KBM-7 (cell line): Measurements from ENCODE around the gene DLGAP3.

Experiments
- DNase-seq: peaks from one replicate; pipeline ENCODE4 v3.0.0-alpha.2; 2015
- in situ Hi-C: fragments of 300-500 bp; cut with MboI; formaldehyde crosslinking; loops from 2 replicates; pipeline ENCODE4 v1.14.3; 2020; ENCODE audit warnings: low sequenced_read_pairs, low pct_unique_long_range_greater_than_20kb, mixed read lengths

DLGAP3 gene

DNA sequence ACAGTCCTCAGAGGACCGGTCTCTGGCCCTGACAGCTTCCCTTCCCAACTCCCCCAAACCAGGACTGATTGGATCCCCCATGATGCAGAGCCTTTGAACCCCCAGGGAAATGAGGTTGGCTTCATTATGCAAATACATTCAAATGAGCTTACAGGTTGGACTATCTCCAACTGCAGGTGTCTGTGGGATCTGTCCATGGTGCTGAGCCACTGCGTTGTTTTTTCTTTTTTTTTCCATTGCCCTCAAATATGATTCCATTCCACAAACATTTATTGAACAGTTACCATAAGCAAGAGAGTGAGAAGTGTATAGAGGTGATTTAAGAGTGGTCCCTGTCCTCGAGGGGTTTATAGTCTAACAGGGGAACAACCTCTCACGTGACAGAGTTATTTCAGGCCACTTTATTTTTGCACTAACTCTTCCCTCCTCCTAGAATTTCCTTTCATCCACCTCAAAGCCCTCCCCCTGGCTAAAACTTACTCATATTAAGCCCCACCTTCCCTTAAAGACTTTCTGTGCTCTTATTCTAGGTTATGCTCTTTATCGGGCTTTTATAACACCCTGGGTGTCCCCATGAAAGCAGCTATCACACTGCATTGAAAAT, 21.9 kb downstream of the DLGAP3 start:
- DNase-seq: peak; percentile 17
- in situ Hi-C loops: no loop called here

DNA sequence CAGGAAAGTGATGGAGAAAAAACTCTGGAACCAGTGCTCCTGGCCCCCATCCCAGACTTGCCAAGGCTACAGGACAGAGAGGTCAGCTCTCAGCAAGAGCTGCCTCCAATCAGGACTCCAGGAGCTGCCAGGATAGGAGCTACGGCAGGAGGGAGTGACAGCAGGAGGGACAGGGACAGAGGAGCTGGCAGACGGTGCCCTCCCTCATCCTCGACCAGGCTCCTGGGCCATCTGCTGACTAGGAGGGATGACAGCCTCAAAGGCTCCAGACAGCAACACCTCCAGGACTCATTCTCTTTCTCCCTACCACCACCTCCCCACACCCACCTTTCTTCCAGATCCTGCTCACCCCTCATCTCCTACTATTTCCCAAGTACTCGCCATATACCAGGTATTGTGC, 22.7 kb downstream of the DLGAP3 start:
- in situ Hi-C loops: no loop called here
- DNase-seq: no peak

DNA sequence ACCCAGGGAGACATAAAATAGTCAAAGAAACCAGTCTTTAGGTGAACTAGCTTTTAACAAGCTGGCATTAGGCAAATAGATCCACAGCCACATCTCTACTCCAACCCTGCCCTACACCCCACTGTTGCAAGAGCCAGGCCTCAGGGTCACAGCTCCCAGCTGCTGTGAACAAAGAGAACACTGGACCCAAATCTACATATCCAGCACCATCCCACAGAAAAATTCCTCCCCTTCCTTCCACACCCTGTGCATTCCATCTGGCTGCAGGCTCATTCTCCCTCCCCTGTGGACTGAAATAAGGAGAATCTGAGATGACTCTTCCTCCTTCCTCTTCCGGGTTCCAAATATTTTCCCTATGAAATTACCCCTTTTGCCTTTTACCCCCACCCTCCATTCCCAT, 23.2 kb downstream of the DLGAP3 start:
- in situ Hi-C loops: no loop called here

DNA sequence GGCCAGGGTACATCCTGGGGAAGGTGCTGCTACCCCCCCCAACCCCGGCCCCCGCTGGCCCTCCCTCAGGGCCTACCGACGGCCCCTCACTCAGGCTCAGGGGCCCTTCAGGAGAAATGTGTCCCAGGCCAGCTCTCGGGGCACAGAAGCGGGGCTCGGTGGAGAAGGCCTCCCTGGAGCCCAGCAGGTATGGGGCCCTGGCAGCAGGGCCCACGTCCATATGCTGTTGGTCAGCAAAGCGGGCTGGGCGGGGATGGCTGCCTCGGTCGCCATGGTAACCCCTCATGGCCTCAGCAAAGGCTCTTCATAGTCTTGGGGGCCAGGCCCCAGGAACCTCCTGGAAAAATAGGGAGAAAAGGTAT, 24.4 kb downstream of the DLGAP3 start:
- in situ Hi-C loops: no loop called here
- DNase-seq: no peak

More for the DNA sequence above, 23.2 kb downstream of the DLGAP3 start:
- DNase-seq: no peak

DNA sequence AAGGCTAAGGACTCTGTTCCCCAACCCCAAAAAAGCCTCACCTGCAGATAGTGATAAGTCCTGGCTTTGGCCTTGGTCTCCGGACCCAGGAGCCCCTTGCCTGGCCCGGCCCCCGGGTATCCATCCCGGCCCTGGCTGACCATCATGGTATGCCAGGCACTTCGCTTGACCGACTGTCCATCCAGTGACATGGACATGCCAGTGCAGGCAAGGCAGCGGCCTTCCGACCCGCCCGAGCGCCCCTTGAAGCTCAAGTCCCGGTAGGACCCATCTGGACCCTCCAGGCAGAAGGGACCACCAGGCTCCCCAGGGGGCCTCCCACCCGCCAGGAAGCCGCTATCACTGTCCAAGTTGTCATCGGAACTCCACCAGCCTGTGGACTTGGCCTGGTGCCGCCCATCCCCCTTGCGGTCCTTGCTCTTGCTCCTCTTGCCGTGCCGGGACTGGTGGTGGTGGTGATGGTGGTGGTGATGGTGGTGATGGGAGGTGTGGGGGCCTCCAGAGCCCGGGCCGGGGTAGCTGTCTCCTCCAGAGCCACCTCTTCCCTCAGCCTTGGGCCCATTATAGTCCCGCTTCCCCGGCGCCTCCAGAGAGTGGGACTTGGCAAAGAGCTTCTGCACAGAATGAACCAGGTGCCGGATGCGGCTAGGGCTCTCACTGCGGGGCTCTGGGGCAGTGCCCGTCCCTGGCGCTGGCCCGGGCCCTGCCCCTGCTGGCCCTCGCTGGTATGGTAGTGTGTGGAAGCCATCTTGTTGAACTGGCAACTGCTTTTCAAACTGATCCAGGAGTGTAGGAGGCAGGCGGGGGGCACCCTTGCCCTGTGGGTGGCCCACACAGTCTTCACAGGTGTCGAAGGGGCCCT, 25.0 kb downstream of the DLGAP3 start:
- DNase-seq: no peak
- in situ Hi-C loops: no loop called here

DNA sequence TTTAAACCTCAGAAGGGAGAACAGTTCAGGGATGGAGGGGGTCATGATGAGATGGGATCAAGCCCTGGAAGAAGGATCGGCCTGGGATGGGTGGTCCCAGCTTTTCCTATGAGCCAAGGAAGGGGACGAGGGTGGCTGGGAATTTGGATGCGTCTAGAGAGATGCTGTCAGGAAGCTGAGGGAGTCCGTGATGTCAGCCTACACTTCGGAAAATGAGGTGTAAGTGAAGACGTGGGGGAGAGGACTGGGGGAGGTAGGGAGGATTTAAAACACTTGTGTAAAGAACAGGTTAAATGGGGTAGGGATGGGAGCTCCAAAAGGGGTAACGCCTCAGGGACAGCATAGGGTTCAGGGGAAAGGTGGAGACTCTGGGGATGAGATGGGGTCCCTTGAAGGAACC, 27.5 kb downstream of the DLGAP3 start:
- in situ Hi-C loops: no loop called here
- no peak for DNase-seq

DNA sequence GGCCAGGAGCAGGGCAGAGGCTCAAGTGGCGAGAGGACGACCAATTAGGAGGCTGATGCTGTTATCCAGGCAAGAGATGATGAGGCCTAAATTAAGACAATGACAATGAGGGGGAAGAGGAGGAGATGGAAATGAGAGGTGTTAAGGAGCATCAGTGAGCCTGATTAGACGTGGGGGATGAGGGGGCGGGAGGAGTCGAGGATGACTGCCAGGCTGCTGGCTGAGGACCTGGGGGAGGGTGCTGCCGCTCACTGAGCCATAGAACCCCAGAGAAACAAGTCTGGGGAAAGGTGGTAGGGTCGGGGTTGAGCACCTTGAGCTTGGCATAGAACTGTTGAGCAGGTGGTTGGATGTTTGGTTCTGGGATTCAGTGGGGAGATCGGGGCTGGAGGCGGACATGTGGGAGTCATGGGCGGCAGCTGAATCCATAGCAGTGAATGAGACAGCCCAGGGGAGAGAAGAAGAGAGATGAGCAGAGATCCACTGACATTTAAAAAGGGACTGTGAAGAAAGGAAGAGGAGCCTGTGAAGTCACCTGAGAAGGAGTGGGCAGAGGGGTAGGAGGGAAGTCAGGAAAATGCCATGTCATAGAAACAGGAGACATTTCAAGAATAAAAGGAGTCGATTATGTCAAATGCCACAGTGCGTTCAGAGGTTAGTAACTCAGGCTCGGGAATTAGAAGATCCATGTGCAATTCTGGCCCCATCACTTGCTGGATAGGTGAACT, 28.5 kb downstream of the DLGAP3 start:
- no peak for DNase-seq
- in situ Hi-C loops: no loop called here

DNA sequence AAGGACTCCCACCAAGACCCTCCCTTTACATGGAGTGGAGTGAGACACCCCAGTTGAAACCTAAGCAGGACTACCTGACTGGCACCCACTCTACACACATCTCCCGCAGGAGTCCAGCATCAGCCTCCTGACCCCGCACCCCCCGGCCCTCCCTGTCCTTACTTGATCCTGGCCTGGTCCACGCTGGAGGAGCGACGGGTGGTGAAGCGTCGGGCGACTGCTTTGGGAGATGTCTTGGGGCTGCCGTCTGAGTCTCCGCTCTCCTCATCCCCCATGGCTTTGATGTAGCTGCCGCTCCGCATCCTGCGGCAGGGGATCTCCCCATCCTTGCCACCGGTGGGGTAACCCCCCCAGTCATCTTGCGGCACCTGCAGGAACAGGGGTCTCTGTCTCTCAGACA, 29.5 kb downstream of the DLGAP3 start:
- in situ Hi-C loops: no loop called here
- no peak for DNase-seq

DNA sequence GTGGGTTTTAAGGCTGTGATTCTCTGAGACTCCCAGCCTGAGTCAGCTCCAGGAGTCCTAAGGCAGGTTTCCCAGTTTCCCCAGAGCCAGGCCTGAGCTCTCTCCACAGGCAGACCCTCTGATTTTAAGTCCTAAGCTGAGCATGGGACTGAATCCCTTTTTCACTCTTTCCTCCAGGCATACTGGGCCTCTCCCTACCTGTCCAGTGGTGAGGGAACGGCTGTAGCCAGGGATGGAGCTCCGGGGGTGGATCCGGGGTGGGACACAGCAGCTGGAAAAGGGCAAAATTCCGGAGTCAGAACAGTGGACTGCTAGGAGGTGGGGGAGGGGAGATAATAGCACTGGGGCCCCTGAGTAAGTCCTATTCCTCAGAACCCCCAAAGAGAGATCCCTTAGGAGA, 30.0 kb downstream of the DLGAP3 start:
- no peak for DNase-seq
- in situ Hi-C loops: no loop called here

DNA sequence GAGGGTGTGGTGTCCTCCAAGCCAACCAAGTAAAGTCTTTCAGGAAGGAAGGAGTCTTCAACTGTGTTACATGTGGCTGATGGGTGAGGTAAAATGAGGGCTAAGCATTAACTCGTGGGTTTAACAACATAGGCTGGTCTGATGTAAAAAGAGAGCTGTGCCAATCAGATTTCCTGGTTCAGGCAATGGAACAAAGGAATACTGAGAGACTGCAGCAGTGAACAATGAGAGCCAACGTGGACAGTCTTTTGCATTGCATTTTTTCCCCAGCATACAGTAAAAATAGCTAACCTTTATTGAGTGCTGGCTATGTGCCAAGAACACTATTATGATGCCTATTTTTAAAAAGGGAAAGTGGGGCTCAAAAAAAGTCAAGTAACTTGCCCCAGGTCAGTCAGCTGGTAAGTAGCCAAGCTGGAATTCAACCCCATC, 31.1 kb downstream of the DLGAP3 start:
- in situ Hi-C loops: no loop called here
- no peak for DNase-seq

DNA sequence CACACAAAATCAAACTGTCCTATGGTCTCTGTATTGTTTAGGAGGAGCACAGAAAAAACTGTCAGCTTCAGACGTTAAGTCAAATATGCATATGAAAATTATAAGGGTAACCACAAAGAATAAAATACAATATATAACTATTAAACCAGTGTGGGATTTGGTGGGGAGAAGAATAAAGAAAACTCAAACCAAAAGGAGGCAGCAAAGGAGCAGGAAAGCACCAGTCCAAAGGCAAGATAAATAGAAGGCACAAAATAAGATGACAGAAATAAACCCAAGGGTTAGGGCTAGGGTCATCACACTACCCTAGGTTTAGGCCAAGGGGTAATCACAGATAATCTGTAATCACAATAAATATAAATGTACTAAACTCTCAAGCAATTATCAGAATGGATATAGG, 32.8 kb downstream of the DLGAP3 start:
- DNase-seq: peak; percentile 8
- in situ Hi-C loops: no loop called here

DNA sequence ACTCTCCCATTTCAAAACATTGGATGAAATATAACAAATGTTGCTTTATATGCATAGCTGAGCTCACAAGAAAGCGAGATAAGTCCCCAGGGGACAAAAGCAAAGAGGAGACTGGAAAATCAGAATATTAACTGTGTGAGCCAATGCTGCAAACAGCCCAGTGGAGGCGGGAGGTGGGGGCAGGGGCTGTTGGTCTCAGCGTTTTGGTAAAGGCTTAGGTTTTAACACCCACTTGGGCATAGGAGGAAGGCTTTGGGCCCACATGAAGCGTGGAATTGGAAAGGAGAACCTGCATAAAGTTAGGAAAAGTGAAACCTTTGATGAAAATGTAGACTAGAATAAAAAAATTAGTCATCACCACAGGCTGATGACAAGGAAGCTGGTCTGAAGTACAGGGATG, 39.7 kb downstream of the DLGAP3 start:
- in situ Hi-C loops: no loop called here
- no peak for DNase-seq

DNA sequence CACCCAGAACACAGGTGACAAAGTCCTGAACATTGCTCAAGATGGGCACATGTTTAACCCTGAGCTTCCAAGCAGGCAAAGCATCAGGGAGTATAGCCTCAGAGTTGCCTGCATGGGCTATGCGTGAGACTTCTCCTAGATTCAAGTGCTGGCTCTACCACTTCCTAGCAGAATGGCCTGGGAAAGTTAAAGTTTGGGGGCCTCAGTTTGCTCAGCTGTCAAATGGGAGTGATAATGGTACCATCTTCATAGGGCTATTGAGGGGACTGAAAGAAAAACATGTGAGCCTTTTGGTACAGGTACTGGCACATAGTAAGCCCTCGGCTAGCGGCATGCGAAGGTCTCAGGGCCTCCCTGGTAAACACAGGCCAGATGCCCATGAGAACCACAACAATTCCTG, 41.9 kb downstream of the DLGAP3 start:
- no peak for DNase-seq
- in situ Hi-C loops: no loop called here

DNA sequence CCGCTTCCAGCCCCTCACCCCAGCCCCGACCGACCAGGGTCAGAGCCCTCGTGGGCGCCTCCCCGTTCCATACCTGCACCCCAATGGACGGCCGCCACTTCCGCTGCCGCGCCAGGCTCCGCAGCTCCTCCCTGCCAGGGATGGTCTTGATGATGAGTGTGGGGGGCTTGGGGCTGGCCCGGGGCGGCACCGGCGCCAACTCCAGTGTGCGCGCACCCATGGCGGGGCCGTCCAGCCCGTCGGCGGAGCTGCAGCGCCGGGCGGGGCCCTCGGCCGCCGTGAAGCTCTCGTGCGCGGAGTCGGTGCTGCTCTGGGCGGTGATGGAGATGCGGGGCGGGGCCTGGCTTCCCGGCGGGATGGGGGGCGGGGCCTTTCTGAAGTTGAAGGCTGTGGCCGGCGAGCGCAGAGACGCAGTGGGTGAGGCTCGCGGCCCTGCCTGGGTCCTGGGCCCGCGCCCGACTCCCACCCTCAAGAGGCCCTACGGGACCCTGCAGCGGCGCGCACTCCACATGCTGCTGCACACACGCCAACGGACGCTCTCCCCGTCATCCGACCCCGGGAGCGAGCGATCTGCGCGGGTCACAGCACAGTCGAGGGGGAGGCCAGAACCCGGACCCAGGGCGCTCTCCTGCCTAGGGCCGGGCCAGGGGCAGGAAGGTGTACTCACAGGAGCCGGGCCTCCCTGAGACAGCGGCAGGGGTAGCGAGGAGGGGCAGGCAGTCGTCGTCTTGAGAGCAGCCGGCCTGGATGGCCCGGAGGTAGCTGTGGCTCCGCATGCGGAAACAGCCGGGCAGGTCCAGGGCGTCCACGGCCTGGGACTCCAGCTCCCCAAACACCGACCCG, 43.8 kb downstream of the DLGAP3 start:
- in situ Hi-C loops: no loop called here
- DNase-seq: no peak

DNA sequence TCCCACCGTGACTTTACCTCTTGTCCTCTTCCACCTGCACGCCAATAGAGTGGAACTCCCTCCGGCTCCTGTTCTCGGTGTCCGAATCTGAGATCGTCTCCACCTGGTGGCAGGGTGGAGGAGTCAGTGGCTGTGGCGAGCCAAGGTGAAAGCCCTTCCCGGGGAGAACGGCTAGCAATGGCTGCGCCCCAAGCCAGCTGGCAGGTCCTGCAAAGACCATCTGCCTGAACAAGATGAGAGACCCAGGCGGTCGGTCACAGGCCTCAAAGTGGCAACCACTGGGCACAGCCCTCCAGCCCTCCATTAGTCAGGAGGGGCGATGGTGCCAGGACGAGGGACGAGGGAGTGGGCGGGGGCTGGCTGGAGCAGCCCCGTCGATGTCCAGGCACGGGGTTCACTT, 44.5 kb downstream of the DLGAP3 start:
- DNase-seq: no peak
- in situ Hi-C loops: no loop called here

DNA sequence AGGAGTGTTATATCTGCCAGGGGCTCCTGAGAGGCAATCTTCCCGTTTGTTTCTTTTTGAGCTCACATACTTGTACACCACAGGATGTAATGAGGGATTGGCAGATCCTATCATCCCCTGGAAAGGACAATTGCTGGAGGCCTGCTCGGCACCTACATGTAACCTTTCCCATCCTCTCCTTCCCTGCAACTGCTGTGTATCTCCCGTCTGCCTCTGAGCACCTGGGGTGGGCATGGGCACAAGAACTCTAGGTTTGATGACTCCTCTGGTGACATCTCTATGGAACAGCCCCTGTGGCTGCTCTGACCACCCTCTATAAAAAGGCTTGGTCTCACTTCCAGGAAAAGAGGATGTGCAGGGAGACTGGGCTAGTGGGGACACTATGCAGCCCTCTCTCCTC, 44.9 kb downstream of the DLGAP3 start:
- no peak for DNase-seq
- in situ Hi-C loops: no loop called here

DNA sequence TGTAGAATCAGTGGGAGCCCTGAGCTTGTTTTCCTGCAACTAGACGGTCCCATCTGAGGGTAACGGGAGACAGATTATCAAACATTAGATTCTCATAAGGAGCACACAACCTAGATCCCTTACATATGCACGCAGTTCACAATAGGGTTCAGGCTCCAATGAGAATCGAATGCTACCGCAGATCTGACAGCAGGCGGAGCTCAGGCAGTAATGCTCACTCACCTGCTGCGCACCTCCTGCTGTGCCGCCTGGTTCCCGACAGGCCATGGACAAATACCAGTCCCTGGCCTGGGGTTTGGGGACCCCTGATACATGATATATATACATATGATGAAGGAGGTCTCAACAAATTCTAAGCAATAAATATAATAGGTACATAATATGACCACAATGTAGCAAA, 50.2 kb downstream of the DLGAP3 start:
- in situ Hi-C loops: no loop called here
- no peak for DNase-seq

DNA sequence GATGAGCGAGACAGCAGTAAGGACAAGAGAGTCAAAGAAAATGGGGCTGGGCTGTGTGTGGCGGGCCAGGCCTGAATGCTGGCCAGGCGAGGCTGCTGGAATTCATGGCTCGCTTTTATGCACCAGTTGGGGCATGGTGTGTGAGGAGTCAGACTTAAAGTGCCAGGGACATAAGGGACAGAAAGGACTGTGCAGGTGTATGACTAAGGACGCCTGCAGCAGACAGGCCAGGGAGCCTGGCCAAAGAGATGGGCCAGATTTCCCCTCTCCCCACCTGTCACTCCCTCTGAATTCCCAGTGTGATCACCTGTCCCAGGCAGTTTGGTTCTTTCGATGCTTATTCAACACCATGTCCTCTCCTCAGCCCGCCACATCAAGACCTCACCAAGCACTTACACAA, 53.0 kb downstream of the DLGAP3 start:
- DNase-seq: no peak
- in situ Hi-C loops: no loop called here

DNA sequence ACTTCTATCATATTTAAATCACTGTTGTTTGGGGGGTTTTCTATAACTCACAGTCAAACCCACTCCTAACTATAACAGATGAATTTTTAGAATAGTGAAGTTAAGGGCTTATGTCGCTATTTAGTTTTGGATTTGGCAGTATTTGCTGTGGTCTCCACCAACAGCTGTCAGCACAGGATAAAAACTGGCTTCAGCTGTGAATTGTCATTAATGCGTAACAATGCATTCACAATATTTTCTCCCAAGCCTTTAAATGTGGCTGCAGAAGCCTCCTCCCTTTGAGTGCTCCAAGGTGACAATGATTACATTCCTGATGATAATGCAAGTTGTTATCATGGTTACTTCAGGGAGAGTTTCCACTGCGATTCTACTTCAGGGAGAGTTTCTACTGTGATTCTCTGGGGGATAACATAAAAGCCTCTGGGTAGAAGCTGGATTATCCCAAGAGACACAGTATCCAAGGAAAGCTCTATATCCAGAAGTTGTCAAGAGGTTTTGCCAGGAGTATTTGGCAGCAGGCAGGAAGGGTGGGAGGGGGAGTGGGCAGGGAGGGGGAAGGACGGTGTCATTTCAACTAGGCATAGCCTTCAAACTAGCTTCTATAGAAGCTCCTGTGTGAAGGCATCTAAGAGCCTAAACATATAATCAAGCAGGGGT, 55.0 kb downstream of the DLGAP3 start:
- in situ Hi-C loops: no loop called here

More for the DNA sequence above, 55.0 kb downstream of the DLGAP3 start:
- DNase-seq: no peak
